Astrocyte of the cerebellum (primary cell): ENCODE data around the gene TUBA8.

Experiments used
- DNase-seq: peaks from one replicate; pipeline ENCODE4 v3.0.0-alpha.2; 2011; ENCODE audit warnings: low read depth
- H3K4me3 ChIP-seq: 2 replicates; pipeline ENCODE4 v1.5.1; 2011; ENCODE audit warnings: mild to moderate bottlenecking, low read depth, low read length, moderate library complexity
- in situ Hi-C: cut with HindIII; loops from 2 replicates; pipeline ENCODE4 v1.10.0; 2017; ENCODE audit warnings: low sequenced_read_pairs
- TF ChIP-seq, protein P1 (sequence below): IDR thresholded peaks from 2 replicates; pipeline ENCODE4 v1.5.1; 2012; ENCODE audit warnings: low read length, low read depth, moderate library complexity, mild to moderate bottlenecking; ENCODE audit errors: missing control alignments

TUBA8 gene

DNA sequence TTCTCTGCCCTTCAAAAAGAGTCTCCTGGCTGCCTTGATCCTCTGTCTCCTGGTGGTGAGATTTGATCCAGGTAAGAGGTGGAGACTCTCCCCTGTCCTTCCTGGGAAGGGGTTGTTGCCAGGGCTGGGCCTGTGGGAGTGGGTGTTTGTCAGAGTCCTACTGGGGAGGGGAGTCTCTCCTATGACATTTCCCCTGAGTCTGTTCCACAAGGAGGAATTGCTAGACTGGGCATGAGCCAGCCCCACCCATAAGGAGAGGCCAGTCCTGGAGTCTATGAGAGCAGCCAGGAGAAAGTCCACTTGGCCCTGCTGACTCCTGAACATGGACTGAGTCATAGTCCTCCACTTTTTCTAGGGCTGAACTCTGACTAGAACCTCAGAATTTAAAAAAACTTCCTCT is 25.4 kb upstream of the TUBA8 start:
- no peak overlapping the region for H3K4me3 ChIP-seq
- DNase-seq, result no peak
- in situ Hi-C loops, result no loop called here
- TF ChIP-seq, protein P1, sequence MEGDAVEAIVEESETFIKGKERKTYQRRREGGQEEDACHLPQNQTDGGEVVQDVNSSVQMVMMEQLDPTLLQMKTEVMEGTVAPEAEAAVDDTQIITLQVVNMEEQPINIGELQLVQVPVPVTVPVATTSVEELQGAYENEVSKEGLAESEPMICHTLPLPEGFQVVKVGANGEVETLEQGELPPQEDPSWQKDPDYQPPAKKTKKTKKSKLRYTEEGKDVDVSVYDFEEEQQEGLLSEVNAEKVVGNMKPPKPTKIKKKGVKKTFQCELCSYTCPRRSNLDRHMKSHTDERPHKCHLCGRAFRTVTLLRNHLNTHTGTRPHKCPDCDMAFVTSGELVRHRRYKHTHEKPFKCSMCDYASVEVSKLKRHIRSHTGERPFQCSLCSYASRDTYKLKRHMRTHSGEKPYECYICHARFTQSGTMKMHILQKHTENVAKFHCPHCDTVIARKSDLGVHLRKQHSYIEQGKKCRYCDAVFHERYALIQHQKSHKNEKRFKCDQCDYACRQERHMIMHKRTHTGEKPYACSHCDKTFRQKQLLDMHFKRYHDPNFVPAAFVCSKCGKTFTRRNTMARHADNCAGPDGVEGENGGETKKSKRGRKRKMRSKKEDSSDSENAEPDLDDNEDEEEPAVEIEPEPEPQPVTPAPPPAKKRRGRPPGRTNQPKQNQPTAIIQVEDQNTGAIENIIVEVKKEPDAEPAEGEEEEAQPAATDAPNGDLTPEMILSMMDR, result no peak

DNA sequence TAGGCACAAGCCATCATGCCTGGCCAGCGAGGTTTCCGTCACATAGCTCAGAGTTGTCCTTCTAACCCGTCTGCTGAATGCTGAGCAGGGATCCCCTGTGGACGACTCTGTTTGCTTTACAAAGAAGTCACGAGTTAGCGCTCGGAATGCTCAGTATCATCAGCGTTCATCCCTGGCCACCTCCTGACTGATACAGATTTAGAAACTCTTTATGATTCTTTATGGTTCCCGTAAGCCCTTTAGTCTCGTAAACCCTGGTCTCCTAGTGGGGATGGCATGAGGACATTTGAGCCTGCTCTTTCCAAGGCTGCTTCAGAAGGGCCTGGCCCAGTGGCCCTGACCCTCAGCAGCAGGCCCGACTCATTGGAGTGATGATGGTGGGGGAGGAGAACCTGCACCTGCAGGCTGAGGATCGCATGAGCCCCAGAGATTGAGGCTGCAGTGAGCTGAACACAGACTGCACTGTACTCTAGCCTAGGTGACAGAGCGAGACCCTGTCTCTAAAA is 23.2 kb upstream of the TUBA8 start:
- in situ Hi-C loops, result no loop called here
- DNase-seq, result no peak
- TF ChIP-seq, protein P1, result no peak
- H3K4me3 ChIP-seq, result no peak overlapping the region

DNA sequence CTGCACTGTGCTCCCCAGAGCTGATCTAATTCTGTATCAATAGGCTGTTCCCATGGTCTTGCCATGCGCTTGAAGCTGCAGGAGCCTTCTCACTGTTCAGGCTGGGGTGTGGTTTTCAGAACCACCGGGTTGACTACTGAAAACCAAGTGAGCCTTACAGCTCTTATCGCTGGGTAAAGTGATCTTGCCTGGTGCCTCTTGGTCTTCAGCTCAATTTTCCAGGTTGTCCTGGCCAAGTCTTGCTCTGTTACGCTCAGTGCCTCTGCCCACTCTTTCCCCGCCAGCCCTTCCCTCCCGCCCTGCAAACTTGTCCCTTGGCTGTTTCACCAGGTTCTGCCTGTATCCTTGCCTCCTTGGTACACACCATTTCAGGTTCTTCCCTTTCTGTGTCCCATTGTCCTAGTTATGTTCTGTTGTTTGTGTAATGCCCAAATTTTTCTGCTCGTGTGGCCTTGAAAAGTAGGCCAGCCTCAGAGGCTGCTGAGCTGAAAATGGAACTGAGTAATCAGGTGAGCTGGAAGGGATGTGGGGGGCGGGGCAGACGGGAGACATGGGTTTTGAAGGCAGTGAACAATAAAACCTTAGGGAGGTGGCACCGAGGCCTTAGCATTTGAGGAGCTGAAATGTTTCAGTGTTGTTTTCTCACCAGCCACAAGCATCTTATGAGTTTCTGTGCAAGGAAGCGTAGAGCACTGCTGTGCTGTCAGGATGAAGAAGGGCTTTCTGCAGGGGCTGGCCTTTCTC is 21.6 kb upstream of the TUBA8 start:
- TF ChIP-seq, protein P1, result no peak
- no peak overlapping the region for H3K4me3 ChIP-seq
- DNase-seq, result no peak
- in situ Hi-C loops, result no loop called here

DNA sequence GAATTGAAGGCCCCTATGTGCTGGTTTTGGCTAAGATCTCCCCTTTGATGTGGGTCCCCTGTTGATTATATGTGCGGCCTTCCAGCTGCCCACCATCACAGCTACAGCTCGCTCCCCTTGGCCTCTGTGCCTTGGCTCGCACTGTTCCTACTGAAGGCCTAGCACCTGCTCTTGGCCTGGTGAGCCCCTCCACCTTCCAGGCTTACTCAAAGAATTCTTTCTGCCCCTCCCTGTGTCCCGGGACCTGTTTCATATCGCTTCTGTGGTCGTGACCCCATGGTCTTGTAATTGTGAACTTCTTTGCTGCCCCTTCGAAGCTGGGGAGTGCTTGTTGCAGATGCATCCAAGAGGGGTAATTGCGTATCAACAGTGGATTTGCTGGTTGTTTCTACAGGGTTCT is 20.3 kb upstream of the TUBA8 start:
- no peak overlapping the region for H3K4me3 ChIP-seq
- no peak for DNase-seq
- TF ChIP-seq, protein P1, result no peak
- in situ Hi-C loops, result no loop called here

DNA sequence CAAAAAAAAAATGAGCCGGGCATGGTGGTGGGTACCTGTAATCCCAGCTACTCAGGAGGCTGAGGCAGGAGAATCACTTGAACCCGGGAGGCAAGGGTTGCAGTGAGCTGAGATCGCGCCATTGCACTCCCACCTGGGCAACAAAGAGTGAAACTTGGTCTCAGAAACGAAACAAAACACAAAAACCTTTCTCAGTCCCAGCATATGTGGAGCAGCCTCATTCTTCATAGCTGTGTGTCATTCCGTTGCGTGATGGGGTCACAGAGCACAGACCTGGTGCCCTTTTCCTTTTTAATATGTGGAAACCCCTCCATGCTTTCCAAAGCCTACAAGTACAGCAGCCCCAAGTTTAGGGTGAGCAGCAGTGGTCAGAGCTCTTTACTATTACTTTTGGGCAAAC is 19.1 kb upstream of the TUBA8 start:
- no peak overlapping the region for H3K4me3 ChIP-seq
- TF ChIP-seq, protein P1, result no peak
- no peak for DNase-seq
- in situ Hi-C loops, result no loop called here

DNA sequence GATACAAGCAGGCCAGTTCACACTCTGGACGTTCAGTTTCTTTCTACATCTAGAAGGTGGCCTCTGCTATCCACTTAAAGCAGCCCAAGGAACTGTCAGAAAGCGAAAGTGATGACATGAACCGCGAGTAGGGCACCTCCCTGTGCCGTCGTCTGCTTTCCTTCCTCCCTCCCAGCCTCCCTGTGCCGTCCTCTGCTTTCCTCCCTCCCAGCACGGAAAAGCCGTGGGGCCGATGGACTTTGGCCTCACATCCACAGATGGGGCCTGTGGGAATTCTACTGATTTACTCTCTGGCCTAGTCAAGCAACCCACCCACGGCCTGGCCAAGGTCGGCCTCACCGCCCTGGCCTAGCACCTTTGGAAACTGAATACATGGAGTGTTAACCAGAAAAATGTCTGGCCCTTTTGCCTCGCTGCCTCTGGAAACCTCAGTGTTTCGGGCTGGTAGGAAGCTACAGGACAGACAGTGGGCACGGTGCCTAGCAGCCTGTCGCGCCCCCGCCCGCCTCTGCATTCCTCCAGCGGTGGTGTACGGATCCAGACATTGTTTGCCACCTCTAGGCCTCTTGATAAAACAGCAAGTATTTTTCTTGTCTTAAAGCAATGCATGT is 18.6 kb upstream of the TUBA8 start:
- TF ChIP-seq, protein P1, result peak; percentile 18
- DNase-seq, result peak; percentile 41
- peak overlapping the region; percentile 12 for H3K4me3 ChIP-seq
- in situ Hi-C loops, result no loop called here
